GM12874 (cell line): ENCODE measurements around the gene IKZF1.

Source experiments
- CTCF ChIP-seq: IDR thresholded peaks from 2 replicates; pipeline ENCODE4 v1.5.1; 2011; ENCODE audit warnings: low read depth, mild to moderate bottlenecking, control low read depth, low read length, moderate library complexity; ENCODE audit not compliant: insufficient read depth

IKZF1 gene

GRCh38 chr7:50376056-50376820 lies 71.7 kb downstream of the IKZF1 start:
- no peak for TF ChIP-seq CTCF

- no peak for TF ChIP-seq CTCF
Measured at GRCh38 chr7:50377356-50377755, 72.8 kb downstream of the IKZF1 start.

GRCh38 chr7:50379082-50379481 lies 74.6 kb downstream of the IKZF1 start:
- TF ChIP-seq CTCF: no peak

GRCh38 chr7:50379539-50379938 lies 75.0 kb downstream of the IKZF1 start:
- no peak for TF ChIP-seq CTCF

- TF ChIP-seq CTCF: no peak
Measured at GRCh38 chr7:50382455-50382854, 77.9 kb downstream of the IKZF1 start.

- no peak for TF ChIP-seq CTCF
Measured at GRCh38 chr7:50387351-50387750, 82.8 kb downstream of the IKZF1 start.

GRCh38 chr7:50389961-50390360 lies 85.4 kb downstream of the IKZF1 start:
- TF ChIP-seq CTCF: no peak

- no peak for TF ChIP-seq CTCF
Measured at GRCh38 chr7:50391386-50391785, 86.9 kb downstream of the IKZF1 start.
